ENCODE data around the gene R3HDML. TPM values are rescaled to one million over a fixed set of nuclear protein-coding genes. Genes with fewer than 3 reads are reported as not detected.
"Not testable (repeated sequence)": the region's sequence is repeated elsewhere in the genome, so short reads cannot be mapped to it uniquely, and the experiment has no call there.

R3HDML gene
- total and polyA plus RNA-seq, 3 donors from 2014 or later: 0.38 to 0.62 TPM; not detected in 1

DNA sequence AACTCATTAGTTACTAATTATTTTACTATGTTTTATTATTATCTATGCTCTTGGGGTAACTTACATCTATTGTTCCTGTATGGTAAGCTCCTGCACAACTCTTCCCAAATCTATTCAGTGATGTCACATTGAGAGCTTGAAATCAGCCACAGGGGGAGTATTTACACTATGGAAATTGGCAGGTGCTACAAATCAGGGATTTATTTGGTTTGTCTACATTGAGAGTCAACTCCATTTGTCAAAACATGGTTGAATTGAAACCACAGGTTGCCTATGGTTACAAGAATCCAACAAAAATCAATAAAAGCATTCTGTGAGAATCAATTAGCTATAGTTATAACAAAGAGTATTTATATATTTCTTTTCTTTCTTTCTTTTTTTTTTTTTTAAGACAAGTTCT, 22.0 kb upstream of the R3HDML start:
- no peaks in the 10 kb centered on the region for H3K9me3 ChIP-seq
- no peak overlapping the region for H3K27ac ChIP-seq
- no peaks in the 10 kb centered on the region for H3K36me3 ChIP-seq (ENCODE audit: low read depth, missing control alignments)
- TF ChIP-seq, protein P1, sequence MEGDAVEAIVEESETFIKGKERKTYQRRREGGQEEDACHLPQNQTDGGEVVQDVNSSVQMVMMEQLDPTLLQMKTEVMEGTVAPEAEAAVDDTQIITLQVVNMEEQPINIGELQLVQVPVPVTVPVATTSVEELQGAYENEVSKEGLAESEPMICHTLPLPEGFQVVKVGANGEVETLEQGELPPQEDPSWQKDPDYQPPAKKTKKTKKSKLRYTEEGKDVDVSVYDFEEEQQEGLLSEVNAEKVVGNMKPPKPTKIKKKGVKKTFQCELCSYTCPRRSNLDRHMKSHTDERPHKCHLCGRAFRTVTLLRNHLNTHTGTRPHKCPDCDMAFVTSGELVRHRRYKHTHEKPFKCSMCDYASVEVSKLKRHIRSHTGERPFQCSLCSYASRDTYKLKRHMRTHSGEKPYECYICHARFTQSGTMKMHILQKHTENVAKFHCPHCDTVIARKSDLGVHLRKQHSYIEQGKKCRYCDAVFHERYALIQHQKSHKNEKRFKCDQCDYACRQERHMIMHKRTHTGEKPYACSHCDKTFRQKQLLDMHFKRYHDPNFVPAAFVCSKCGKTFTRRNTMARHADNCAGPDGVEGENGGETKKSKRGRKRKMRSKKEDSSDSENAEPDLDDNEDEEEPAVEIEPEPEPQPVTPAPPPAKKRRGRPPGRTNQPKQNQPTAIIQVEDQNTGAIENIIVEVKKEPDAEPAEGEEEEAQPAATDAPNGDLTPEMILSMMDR (IDR thresholded peaks at IDR 0.05): no peak
- TF ChIP-seq POLR2A (IDR thresholded peaks at IDR 0.05): no peak
- no peaks in the 10 kb centered on the region for H3K27me3 ChIP-seq
- no peak for DNase-seq
- intact Hi-C loops (cut with DNase I; ENCODE audit: low total_unique reads): loop anchor here (5.0 kb wide), 1 partner anchor 98 kb away; no protein-coding TSS in a partner anchor
- H3K4me3 ChIP-seq: no peak overlapping the region
- peaks cover 6% of the 10 kb centered on the region for H3K4me1 ChIP-seq

DNA sequence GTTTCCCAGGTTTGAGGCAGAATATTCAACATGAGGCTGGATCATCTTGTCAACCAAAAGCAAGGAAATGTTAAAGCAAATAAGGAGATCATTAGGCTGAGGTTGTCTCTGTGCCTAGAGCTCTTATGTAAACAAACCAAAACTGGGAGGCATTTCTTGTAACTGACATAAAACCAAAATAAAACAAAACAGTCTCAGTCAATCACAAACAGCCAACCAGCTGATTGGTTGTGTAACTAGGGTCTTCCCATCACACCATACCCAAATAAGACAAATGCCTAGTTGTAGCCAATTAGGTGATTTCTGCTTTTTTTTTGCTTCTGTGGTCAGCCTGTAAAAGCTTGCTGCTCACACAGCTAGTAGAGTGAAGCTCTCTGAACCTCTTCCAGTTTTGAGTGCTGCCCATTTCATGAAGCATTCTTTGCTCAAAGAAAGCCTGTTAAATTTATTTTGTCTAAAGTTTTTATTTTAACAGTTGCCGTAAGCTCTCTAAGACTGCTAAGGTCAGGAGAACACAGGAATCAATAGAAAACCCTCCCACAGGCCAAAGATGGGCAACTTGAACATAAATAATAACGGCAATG, 16.9 kb upstream of the R3HDML start:
- 93 to 98% methylated on average over 2 of the region's 2 CpGs for WGBS, 2 donors
- no peak for DNase-seq
- no peak for TF ChIP-seq POLR2A (IDR thresholded peaks at IDR 0.05)
- TF ChIP-seq, protein P1 (IDR thresholded peaks at IDR 0.05): no peak
- H3K27me3 ChIP-seq: no peaks in the 10 kb centered on the region
- no peaks in the 10 kb centered on the region for H3K36me3 ChIP-seq (ENCODE audit: low read depth, missing control alignments)
- H3K4me3 ChIP-seq: no peak overlapping the region
- no peak overlapping the region for H3K27ac ChIP-seq
- intact Hi-C loops (cut with DNase I; ENCODE audit: low total_unique reads): no loop called here
- H3K9me3 ChIP-seq: no peaks in the 10 kb centered on the region
- H3K4me1 ChIP-seq: no peaks in the 10 kb centered on the region

DNA sequence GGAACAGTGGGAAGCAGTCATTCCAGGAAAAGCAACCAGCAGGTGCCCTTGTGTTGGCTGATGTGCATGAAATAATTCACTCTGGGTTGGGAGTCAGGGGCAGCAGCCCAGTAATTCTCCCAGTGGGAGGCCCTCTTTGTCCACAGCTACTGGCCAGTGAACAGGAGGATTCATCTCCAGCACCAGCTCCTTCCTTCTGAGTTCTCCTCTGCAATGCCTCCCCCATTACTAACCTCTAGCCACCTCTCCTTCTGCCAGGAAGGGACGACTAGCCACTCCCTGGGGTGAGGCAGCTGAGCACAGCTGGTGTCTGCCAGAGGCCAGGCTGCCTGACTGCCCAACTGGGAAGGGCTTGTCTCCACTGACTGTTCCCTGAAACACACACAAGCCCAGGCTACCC, 12.5 kb upstream of the R3HDML start:
- H3K4me1 ChIP-seq: peaks cover 4% of the 10 kb centered on the region
- WGBS, 2 donors: 25 to 28% methylated on average over 1 of the region's 1 CpG
- H3K36me3 ChIP-seq (ENCODE audit: low read depth, missing control alignments): no peaks in the 10 kb centered on the region
- no peak overlapping the region for H3K4me3 ChIP-seq
- no peak for DNase-seq
- no peaks in the 10 kb centered on the region for H3K27me3 ChIP-seq
- TF ChIP-seq POLR2A (IDR thresholded peaks at IDR 0.05): no peak
- TF ChIP-seq, protein P1 (IDR thresholded peaks at IDR 0.05): no peak
- no peaks in the 10 kb centered on the region for H3K9me3 ChIP-seq
- H3K27ac ChIP-seq: no peak overlapping the region
- intact Hi-C loops (cut with DNase I; ENCODE audit: low total_unique reads): no loop called here

DNA sequence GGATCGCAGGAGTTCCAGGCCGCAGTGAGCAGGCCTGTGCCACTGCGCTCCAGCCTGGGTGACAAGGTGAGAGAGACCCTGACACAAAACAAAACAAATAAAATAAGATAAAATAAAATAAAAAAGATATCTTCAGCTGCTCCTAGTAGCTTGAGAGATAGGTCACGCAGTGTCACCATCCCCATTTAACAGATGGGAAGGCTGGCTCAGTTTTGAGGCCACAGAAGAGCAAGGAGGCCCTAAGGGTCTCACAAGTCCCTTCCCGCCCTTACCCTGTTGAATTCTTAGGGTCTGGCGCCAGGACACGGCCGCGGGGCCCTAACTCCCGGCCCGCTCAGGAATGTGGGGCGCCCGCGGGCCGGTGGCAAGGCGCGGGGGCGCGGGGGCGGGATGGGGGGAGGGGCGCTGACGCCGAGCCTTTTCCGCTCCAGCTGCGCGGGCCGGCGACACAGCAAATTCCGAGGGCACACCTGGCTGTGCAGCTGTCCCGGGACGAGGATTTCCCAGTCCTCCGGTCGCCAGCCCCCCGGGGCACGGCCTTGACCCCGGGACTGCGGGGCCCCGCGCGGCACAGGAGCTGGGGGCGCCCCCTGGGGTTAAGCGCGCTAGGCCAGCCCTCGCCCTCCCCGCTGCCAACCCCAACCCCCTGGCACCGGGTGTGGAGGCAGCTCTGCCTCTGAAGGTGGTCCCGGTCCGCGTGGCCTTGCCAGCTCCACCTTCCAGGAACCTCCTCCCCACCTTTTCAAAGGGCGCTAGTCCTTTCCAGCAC, 10.3 kb upstream of the R3HDML start:
- WGBS, 2 donors: 22 to 27% methylated on average over 15 to 20 of the region's 50 CpGs
- H3K36me3 ChIP-seq (ENCODE audit: low read depth, missing control alignments): no peaks in the 10 kb centered on the region
- peaks cover 4% of the 10 kb centered on the region for H3K4me1 ChIP-seq
- no peak overlapping the region for H3K27ac ChIP-seq
- H3K9me3 ChIP-seq: no peaks in the 10 kb centered on the region
- no peaks in the 10 kb centered on the region for H3K27me3 ChIP-seq
- TF ChIP-seq POLR2A (IDR thresholded peaks at IDR 0.05): no peak
- TF ChIP-seq, protein P1 (IDR thresholded peaks at IDR 0.05): no peak
- H3K4me3 ChIP-seq: peak overlapping the region; percentile 31 to 60
- no peak for DNase-seq
- intact Hi-C loops (cut with DNase I; ENCODE audit: low total_unique reads): no loop called here

DNA sequence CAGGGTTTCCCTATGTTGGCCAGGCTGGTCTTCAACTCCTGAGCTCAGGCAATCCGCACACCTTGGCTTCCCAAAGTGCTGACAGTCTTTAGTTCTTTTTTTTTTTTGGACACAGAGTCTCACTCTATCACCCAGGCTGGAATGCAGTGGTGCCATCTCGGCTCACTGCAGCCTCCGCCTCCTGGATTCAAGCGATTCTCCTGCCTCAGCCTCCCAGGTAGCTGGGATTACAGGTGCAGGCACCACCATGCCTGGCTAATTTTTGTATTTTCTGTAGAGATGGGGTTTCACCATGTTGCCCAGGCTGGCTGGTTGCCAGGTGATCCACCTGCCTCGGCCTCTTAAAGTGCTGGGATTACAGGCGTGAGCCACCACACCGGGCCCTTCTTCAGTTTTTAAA, 9.1 kb upstream of the R3HDML start:
- H3K4me3 ChIP-seq; H3K9me3 ChIP-seq; DNase-seq; intact Hi-C loops (cut with DNase I; ENCODE audit: low total_unique reads); H3K36me3 ChIP-seq (ENCODE audit: low read depth, missing control alignments); H3K27me3 ChIP-seq; H3K4me1 ChIP-seq; H3K27ac ChIP-seq: not testable (repeated sequence)
- WGBS, 2 donors: 74 to 78% methylated on average over 7 of the region's 7 CpGs
